Upper lobe of right lung (tissue), 1 donor: ENCODE data around the gene TRPV5. TPM values are rescaled to one million over a fixed set of nuclear protein-coding genes. Genes with fewer than 3 reads are reported as not detected.
A peak's percentile ranks its signal among the peaks of the same experiment; 100 is the strongest.

Experiments
- ATAC-seq: fragments of 200-7000 bp; cut with Tn5 transposase; one replicate; pipeline ENCODE4 v1.9.1; 2020; ENCODE audit warnings: mild to moderate bottlenecking, moderate library complexity
- DNase-seq: peaks from one replicate; pipeline ENCODE4 v3.0.0-alpha.2; 2020
- H3K27ac ChIP-seq: fragments of 200-600 bp; one replicate; pipeline ENCODE4 v1.8.0; 2022
- H3K27me3 ChIP-seq: fragments of 200-600 bp; one replicate; pipeline ENCODE4 v1.8.0; 2022; ENCODE audit warnings: mild to moderate bottlenecking
- H3K36me3 ChIP-seq: fragments of 200-600 bp; one replicate; pipeline ENCODE4 v1.8.0; 2022
- H3K4me1 ChIP-seq: fragments of 200-600 bp; one replicate; pipeline ENCODE4 v1.8.0; 2022
- H3K4me3 ChIP-seq: fragments of 200-600 bp; one replicate; pipeline ENCODE4 v1.8.0; 2022; ENCODE audit warnings: mild to moderate bottlenecking
- H3K9me3 ChIP-seq: fragments of 200-600 bp; one replicate; pipeline ENCODE4 v1.8.0; 2022
- intact Hi-C: fragments of 100-400 bp; cut with DNase I; formaldehyde crosslinking; loops from one replicate; pipeline ENCODE4 v1.11.0; 2022
- total RNA-seq: library from RNA; stranded (reverse); fragmentation: NEBNext Ultra II Directional; extraction: Animal tissue kit (Norgen Biotek cat#: 25700); gene quantifications from one replicate; pipeline ENCODE4 v1.2.1, GENCODE V29; 2021
- TF ChIP-seq, protein P1 (sequence below): fragments of 200-600 bp; IDR thresholded peaks from one replicate; pipeline ENCODE4 v1.8.0; 2022; ENCODE audit warnings: antibody characterized with exemption
- donor health status: DM: no; HTN: yes; CAD: no; lungs with severe emphysema.

TRPV5 gene
- total RNA-seq, 1 donor from 2014 or later, result not detected

DNA sequence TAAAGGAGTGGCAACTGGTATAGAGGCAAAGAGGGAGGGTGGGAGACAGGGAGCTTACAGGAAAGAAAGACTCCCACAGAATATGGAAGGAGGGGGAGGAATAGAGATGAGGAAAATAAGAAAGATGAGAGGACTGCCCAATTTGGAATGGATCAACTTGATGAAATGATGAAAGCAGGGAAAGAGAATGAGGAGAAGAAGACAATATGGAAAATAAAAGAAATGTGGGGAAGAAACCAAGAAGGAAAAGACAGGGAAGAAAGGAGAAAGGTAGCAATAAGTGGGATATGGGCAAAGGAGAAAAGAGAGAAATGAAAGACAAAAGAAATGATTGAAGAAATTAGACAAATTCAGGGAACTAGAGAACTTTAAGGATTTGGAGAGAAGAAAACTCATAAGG lies 25.7 kb upstream of the TRPV5 start:
- Histone ChIP-seq H3K9me3 (peaks cover 7% of the 10 kb centered on the region), H3K4me3 (no peak overlapping the region), H3K36me3 (no peaks in the 10 kb centered on the region), H3K27ac (no peak overlapping the region), H3K4me1 (no peaks in the 10 kb centered on the region), H3K27me3 (peaks cover under 1% of the 10 kb centered on the region)
- no peak for ATAC-seq
- no peak for DNase-seq
- intact Hi-C loops, result no loop called here
- TF ChIP-seq, protein P1, sequence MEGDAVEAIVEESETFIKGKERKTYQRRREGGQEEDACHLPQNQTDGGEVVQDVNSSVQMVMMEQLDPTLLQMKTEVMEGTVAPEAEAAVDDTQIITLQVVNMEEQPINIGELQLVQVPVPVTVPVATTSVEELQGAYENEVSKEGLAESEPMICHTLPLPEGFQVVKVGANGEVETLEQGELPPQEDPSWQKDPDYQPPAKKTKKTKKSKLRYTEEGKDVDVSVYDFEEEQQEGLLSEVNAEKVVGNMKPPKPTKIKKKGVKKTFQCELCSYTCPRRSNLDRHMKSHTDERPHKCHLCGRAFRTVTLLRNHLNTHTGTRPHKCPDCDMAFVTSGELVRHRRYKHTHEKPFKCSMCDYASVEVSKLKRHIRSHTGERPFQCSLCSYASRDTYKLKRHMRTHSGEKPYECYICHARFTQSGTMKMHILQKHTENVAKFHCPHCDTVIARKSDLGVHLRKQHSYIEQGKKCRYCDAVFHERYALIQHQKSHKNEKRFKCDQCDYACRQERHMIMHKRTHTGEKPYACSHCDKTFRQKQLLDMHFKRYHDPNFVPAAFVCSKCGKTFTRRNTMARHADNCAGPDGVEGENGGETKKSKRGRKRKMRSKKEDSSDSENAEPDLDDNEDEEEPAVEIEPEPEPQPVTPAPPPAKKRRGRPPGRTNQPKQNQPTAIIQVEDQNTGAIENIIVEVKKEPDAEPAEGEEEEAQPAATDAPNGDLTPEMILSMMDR, result no peak

DNA sequence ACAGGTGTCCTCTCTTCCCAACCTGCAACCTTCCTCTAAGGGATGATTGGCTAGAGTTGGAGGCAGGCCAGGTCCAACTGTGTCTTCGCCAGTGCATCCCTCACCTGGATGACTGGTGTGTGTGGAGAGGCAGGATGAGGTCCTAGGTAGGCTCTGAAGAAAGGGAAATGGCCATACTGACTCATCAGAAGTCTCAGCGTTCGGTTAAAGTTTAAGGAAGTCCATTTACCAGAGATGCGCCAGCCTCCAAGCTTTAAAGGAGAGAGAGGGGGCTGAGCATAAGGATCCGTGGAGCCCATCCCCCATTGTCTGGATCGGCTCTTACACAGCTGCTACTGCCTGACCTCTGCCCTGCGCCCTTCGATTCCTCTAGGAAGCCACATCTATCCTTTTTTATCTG lies 24.2 kb upstream of the TRPV5 start:
- intact Hi-C loops, result no loop called here
- DNase-seq, result no peak
- Histone ChIP-seq H3K9me3 (peaks cover 7% of the 10 kb centered on the region), H3K4me1 (no peaks in the 10 kb centered on the region), H3K4me3 (no peak overlapping the region), H3K27me3 (no peaks in the 10 kb centered on the region), H3K27ac (no peak overlapping the region), H3K36me3 (no peaks in the 10 kb centered on the region)
- no peak for ATAC-seq
- TF ChIP-seq, protein P1, result no peak

DNA sequence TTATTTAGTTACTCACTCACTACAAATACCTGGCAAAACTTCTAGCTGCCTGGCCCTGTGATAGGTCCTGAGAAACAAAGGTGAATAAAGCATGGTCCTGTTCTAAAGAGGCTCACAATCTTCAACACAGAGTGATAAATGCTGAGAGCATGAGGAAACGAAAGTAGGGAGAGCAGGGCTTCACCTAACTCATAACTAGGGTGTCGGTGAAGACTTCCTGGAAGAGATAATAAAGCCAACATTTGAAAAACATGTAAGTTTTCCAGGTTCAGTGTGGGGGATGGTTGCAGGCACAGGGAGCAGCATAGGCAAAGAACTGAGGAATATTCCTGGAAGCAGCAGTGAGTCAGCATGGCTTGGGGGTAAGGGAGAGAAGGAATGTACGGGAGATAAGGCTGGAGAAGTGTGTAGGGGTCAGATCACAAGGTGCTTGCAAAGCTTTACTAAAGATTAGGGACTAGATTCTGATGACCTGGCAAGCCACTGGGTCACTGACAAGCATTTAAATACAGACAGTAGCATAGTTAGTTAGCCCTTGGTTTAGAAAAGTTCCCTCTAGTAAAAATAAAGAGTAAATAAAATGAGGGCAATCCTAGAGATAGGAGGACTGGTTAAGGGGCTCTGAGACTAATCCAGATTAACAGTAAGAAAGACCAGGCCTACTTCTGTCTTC lies 23.5 kb upstream of the TRPV5 start:
- H3K4me1 ChIP-seq, result no peaks in the 10 kb centered on the region
- ATAC-seq (peak; percentile 63), DNase-seq (no peak)
- peaks cover 7% of the 10 kb centered on the region for H3K9me3 ChIP-seq
- intact Hi-C loops, result no loop called here
- H3K36me3 ChIP-seq, result no peaks in the 10 kb centered on the region
- no peaks in the 10 kb centered on the region for H3K27me3 ChIP-seq
- TF ChIP-seq, protein P1, result no peak
- no peak overlapping the region for H3K4me3 ChIP-seq
- H3K27ac ChIP-seq, result no peak overlapping the region

DNA sequence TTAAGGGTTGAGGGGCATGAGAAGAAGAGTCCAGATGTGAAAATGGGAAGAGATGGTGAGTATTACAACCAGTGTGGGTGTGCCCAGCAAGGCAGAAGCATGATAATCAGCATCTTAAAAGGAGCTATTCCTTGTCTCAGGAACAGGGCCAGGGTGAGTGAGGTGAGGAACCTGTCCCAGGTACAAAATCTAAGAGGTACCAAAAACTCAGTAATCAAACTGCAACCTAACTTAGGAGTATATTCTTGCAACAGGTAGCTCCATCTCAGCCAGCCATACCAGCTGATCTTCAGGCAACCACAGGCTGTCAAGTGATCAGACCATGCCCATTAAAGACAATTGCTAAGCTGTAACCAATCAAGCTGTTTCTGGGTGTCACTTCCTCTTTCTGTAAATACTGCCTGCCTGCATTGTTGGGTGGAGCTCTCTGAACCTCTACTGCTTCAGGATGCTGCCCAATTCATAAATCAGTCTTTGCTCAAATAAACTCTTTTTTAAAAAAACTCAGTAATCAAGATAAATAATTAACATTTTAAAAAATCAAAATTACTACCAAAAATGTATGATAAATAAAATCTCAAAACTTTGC lies 21.2 kb upstream of the TRPV5 start:
- TF ChIP-seq, protein P1, result no peak
- intact Hi-C loops, result no loop called here
- Histone ChIP-seq H3K4me3 (no peak overlapping the region), H3K4me1 (no peaks in the 10 kb centered on the region), H3K27ac (no peak overlapping the region), H3K27me3 (no peaks in the 10 kb centered on the region), H3K36me3 (no peaks in the 10 kb centered on the region), H3K9me3 (peaks cover 7% of the 10 kb centered on the region)
- no peak for ATAC-seq
- DNase-seq, result no peak

DNA sequence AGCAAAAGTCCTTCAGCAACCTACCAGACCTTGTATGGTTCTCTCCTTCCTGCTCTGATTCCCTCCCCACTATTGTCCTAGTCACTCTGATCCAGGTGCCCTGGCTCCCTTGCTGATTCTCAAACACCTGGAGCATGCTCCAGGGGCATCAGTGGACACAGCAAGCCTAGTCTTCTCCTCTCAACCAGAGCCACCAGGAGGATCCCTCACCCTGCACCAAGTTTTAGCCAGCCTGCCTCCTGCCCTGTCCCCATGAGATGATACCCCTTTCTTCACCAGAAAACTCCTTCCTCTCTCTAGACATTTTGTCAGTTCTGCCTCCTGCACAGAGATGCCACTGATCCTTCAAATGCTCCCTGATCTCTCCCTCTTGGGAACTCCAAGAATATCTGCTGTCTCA lies 16.7 kb upstream of the TRPV5 start:
- H3K27ac ChIP-seq, result no peak overlapping the region
- intact Hi-C loops, result no loop called here

More for the DNA sequence above, 16.7 kb upstream of the TRPV5 start:
- H3K4me3 ChIP-seq, result no peak overlapping the region
- H3K9me3 ChIP-seq, result peaks cover 7% of the 10 kb centered on the region
- no peak for DNase-seq
- no peaks in the 10 kb centered on the region for H3K27me3 ChIP-seq
- ATAC-seq, result no peak
- no peaks in the 10 kb centered on the region for H3K36me3 ChIP-seq
- TF ChIP-seq, protein P1, result no peak
- no peaks in the 10 kb centered on the region for H3K4me1 ChIP-seq
